GM12878 (cell line): ENCODE results near the gene PRM2. TPM values are rescaled to one million over a fixed set of nuclear protein-coding genes. Genes with fewer than 3 reads are reported as not detected.
A peak's percentile ranks its signal among the peaks of the same experiment; 100 is the strongest.

Source experiments
- ATF7 ChIP-seq: fragments of 450-650 bp; IDR thresholded peaks from 2 replicates; pipeline ENCODE4 v1.6.1; 2016; ENCODE audit warnings: low read depth, mild to moderate bottlenecking
- BMI1 ChIP-seq: fragments of 450-650 bp; IDR thresholded peaks from 2 replicates; pipeline ENCODE4 v1.6.1; 2016; ENCODE audit warnings: mild to moderate bottlenecking, moderate library complexity, borderline replicate concordance
- BRCA1 ChIP-seq: IDR thresholded peaks from 2 replicates; pipeline ENCODE4 v1.6.1; 2011; ENCODE audit warnings: low read depth, low read length, improper control_type of control experiment
- CHD1 ChIP-seq: IDR thresholded peaks from 2 replicates; pipeline ENCODE4 v1.6.1; 2012; ENCODE audit warnings: low read depth, low read length, improper control_type of control experiment
- DPF2 ChIP-seq: fragments of 450-650 bp; IDR thresholded peaks from 2 replicates; pipeline ENCODE4 v1.6.1; 2017; ENCODE audit warnings: mild to moderate bottlenecking
- FOXK2 ChIP-seq: fragments of 450-650 bp; IDR thresholded peaks from 2 replicates; pipeline ENCODE4 v1.6.1; 2017; ENCODE audit warnings: mild to moderate bottlenecking, moderate library complexity
- HCFC1 ChIP-seq: fragments of 150-350 bp; IDR thresholded peaks from 2 replicates; pipeline ENCODE4 v1.6.1; 2014; ENCODE audit warnings: low read length
- HDAC6 ChIP-seq: fragments of 200-600 bp; sonication (generic); IDR thresholded peaks from one replicate; pipeline ENCODE4 v1.8.0; 2017; ENCODE audit warnings: antibody characterized with exemption; ENCODE audit not compliant: unreplicated experiment
- IKZF2 ChIP-seq, 2 experiments: fragments of 450-650 bp; IDR thresholded peaks; 2 replicates each; pipeline ENCODE4 v1.6.1; 2017; ENCODE audit warnings: mild to moderate bottlenecking in 2 of 2, moderate library complexity in 2 of 2
- KAT2A ChIP-seq: conservative IDR thresholded peaks from 2 replicates; pipeline ENCODE4 v1.6.1; 2011; ENCODE audit warnings: low read depth, low read length; ENCODE audit not compliant: control insufficient read depth
- MTA2 ChIP-seq: fragments of 450-650 bp; IDR thresholded peaks from 2 replicates; pipeline ENCODE4 v1.6.1; 2016; ENCODE audit warnings: low read depth, mild to moderate bottlenecking, moderate library complexity
- NR2F1 ChIP-seq: fragments of 450-650 bp; conservative IDR thresholded peaks from 2 replicates; pipeline ENCODE4 v1.6.1; 2017; ENCODE audit warnings: mild to moderate bottlenecking
- PAX8 ChIP-seq: fragments of 450-650 bp; IDR thresholded peaks from 2 replicates; pipeline ENCODE4 v1.6.1; 2017; ENCODE audit warnings: mild to moderate bottlenecking, moderate library complexity
- POLR2AphosphoS5 ChIP-seq: IDR thresholded peaks from 2 replicates; pipeline ENCODE4 v1.6.1; 2011; ENCODE audit warnings: mild to moderate bottlenecking, low read length, inconsistent platforms
- RCOR1 ChIP-seq: conservative IDR thresholded peaks from 2 replicates; pipeline ENCODE4 v1.6.1; 2012; ENCODE audit warnings: low read depth, low read length, improper control_type of control experiment
- SIN3A ChIP-seq: IDR thresholded peaks from 2 replicates; pipeline ENCODE4 v1.6.1; 2012; ENCODE audit warnings: low read depth, low read length, improper control_type of control experiment
- TBL1XR1 ChIP-seq: IDR thresholded peaks from 2 replicates; pipeline ENCODE4 v1.6.1; 2012; ENCODE audit warnings: low read depth, low read length, improper control_type of control experiment
- TCF3 ChIP-seq: IDR thresholded peaks from 2 replicates; pipeline ENCODE4 v1.6.1; 2012; ENCODE audit warnings: low read depth, mild to moderate bottlenecking, low read length, borderline replicate concordance; ENCODE audit not compliant: insufficient read depth
- TCF7 ChIP-seq: IDR thresholded peaks from 2 replicates; pipeline ENCODE4 v1.6.1; 2014; ENCODE audit warnings: antibody characterized with exemption, borderline replicate concordance
- ZNF274 ChIP-seq: IDR thresholded peaks from one replicate; pipeline ENCODE4 v1.8.0; 2011; ENCODE audit not compliant: insufficient read length, insufficient read depth
- ZSCAN29 ChIP-seq: fragments of 450-650 bp; IDR thresholded peaks from 2 replicates; pipeline ENCODE4 v1.6.1; 2017; ENCODE audit warnings: mild to moderate bottlenecking, moderate library complexity
- polyA plus RNA-seq, 11 experiments: library from polyadenylated mRNA; depleted of rRNA in 4 of 11; unstranded in 6 of 11; stranded (reverse) in 5 of 11; fragments of >200 nt; fragmentation: Nextera tagmentation in 4 of 11; fragmentation: Illumina TruSeq in 1 of 11; extraction: Ambion mirVana in 4 of 11; extraction: Trizol in 1 of 11; gene quantifications; 1 replicate in 1 of 11; 2 replicates in 10 of 11; pipeline versions ENCODE4 v1.2.1 to v1.2.3, GENCODE V29; 2011 to 2016; ENCODE audit warnings: inconsistent platforms in 2 of 11, missing spikeins in 2 of 11, low read depth in 1 of 11
- total RNA-seq, 4 experiments: library from RNA; depleted of rRNA in 3 of 4; stranded (reverse); fragments of >200 nt in 3 of 4; fragmentation: Illumina TruSeq in 1 of 4; extraction: Trizol in 1 of 4; gene quantifications; 2 replicates each; pipeline versions ENCODE4 v1.2.1 to v1.2.3, GENCODE V29; 2013 to 2021
- TF ChIP-seq, protein P1 (sequence below): fragments of 450-650 bp; IDR thresholded peaks from 2 replicates; pipeline ENCODE4 v1.6.1; 2017; ENCODE audit warnings: borderline replicate concordance
- TF ChIP-seq, protein P2 (sequence below): IDR thresholded peaks from 2 replicates; pipeline ENCODE4 v1.6.1; 2012; ENCODE audit warnings: low read length, inconsistent platforms
- TF ChIP-seq, protein P3 (sequence below): fragments of 450-650 bp; IDR thresholded peaks from 2 replicates; pipeline ENCODE4 v1.6.1; 2018; ENCODE audit warnings: mild to moderate bottlenecking, low read depth, moderate library complexity; ENCODE audit not compliant: partially characterized antibody
- TF ChIP-seq, protein P4 (sequence below), 3 experiments: IDR thresholded peaks in 2 of 3; conservative IDR thresholded peaks in 1 of 3; 2 replicates each; pipeline ENCODE4 v1.5.1; 2011; ENCODE audit warnings: low read depth in 3 of 3, low read length in 3 of 3, mild to moderate bottlenecking in 3 of 3, control low read depth in 2 of 3, moderate library complexity in 2 of 3, inconsistent platforms in 1 of 3, mixed read lengths in 1 of 3; ENCODE audit not compliant: control insufficient read depth in 2 of 3, insufficient read depth in 1 of 3; ENCODE audit errors: extremely low read depth in 1 of 3

PRM2 gene
- total and polyA plus RNA-seq, 10 of the 15 experiments (the other 5 are each of a cell fraction or from before 2014, with no cell fraction given) = not detected

DNA sequence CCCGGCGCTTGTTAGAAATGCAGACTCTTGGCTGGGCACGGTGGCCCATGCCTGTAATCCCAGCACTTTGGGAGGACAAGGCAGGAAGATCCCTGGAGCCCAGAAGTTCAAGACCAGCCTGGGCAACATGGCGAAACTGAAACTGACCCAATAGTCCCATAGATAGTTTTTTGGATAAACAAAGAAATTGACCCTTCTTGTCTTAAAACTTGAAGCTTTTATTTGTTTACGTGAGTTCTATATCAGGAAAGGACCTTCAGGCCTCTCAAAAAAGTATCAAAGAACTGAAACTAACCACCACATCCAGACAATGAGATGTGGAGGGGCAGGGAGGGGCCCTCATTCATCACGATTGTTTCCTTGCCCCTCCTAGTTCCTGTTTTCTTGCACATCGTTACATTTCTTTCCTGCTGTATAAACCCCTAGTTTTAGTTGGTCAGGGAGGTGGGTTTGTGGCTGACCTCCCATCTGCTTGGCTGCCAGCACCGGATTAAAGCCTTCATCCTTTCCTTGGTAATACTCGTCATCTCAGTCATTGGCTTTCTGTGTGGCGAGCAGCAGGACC, 34.8 kb upstream of the PRM2 start (continued):
- TF ChIP-seq ZSCAN29 (no peak), NR2F1 (peak; percentile 74), TCF3 (0 out of 2 replicates have a peak, but pooled peaks have one; percentile 56), TCF7 (peak; percentile 62; the same call in 1 of the 2 replicates), ZNF274 (no peak), FOXK2 (peak; percentile 65; the same call in 1 of the 2 replicates), HDAC6 (no peak), TBL1XR1 (peak; percentile 84), KAT2A (no peak), DPF2 (peak; percentile 82; the same call in 1 of the 2 replicates), RCOR1 (no peak), HCFC1 (no peak), BMI1 (no peak), SIN3A (no peak), PAX8 (no peak), MTA2 (peak; percentile 65; the same call in 1 of the 2 replicates), POLR2AphosphoS5 (no peak), CHD1 (no peak), IKZF2 (IDR thresholded peaks at IDR 0.05) (peak; percentile 89 to 90), BRCA1 (no peak), ATF7 (peak; percentile 64)
- TF ChIP-seq, protein P1, sequence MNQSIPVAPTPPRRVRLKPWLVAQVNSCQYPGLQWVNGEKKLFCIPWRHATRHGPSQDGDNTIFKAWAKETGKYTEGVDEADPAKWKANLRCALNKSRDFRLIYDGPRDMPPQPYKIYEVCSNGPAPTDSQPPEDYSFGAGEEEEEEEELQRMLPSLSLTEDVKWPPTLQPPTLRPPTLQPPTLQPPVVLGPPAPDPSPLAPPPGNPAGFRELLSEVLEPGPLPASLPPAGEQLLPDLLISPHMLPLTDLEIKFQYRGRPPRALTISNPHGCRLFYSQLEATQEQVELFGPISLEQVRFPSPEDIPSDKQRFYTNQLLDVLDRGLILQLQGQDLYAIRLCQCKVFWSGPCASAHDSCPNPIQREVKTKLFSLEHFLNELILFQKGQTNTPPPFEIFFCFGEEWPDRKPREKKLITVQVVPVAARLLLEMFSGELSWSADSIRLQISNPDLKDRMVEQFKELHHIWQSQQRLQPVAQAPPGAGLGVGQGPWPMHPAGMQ = peak; percentile 59; the same call in 1 of the 2 replicates
- TF ChIP-seq, protein P2, sequence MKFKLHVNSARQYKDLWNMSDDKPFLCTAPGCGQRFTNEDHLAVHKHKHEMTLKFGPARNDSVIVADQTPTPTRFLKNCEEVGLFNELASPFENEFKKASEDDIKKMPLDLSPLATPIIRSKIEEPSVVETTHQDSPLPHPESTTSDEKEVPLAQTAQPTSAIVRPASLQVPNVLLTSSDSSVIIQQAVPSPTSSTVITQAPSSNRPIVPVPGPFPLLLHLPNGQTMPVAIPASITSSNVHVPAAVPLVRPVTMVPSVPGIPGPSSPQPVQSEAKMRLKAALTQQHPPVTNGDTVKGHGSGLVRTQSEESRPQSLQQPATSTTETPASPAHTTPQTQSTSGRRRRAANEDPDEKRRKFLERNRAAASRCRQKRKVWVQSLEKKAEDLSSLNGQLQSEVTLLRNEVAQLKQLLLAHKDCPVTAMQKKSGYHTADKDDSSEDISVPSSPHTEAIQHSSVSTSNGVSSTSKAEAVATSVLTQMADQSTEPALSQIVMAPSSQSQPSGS = peak; percentile 61; the same call in 1 of the 2 replicates
- TF ChIP-seq, protein P3, sequence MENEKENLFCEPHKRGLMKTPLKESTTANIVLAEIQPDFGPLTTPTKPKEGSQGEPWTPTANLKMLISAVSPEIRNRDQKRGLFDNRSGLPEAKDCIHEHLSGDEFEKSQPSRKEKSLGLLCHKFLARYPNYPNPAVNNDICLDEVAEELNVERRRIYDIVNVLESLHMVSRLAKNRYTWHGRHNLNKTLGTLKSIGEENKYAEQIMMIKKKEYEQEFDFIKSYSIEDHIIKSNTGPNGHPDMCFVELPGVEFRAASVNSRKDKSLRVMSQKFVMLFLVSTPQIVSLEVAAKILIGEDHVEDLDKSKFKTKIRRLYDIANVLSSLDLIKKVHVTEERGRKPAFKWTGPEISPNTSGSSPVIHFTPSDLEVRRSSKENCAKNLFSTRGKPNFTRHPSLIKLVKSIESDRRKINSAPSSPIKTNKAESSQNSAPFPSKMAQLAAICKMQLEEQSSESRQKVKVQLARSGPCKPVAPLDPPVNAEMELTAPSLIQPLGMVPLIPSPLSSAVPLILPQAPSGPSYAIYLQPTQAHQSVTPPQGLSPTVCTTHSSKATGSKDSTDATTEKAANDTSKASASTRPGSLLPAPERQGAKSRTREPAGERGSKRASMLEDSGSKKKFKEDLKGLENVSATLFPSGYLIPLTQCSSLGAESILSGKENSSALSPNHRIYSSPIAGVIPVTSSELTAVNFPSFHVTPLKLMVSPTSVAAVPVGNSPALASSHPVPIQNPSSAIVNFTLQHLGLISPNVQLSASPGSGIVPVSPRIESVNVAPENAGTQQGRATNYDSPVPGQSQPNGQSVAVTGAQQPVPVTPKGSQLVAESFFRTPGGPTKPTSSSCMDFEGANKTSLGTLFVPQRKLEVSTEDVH = no peak
- TF ChIP-seq, protein P4, sequence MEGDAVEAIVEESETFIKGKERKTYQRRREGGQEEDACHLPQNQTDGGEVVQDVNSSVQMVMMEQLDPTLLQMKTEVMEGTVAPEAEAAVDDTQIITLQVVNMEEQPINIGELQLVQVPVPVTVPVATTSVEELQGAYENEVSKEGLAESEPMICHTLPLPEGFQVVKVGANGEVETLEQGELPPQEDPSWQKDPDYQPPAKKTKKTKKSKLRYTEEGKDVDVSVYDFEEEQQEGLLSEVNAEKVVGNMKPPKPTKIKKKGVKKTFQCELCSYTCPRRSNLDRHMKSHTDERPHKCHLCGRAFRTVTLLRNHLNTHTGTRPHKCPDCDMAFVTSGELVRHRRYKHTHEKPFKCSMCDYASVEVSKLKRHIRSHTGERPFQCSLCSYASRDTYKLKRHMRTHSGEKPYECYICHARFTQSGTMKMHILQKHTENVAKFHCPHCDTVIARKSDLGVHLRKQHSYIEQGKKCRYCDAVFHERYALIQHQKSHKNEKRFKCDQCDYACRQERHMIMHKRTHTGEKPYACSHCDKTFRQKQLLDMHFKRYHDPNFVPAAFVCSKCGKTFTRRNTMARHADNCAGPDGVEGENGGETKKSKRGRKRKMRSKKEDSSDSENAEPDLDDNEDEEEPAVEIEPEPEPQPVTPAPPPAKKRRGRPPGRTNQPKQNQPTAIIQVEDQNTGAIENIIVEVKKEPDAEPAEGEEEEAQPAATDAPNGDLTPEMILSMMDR (IDR thresholded peaks at IDR 0.05 in 2 of 3, conservative IDR thresholded peaks at IDR 0.05 in 1 of 3; ENCODE audit: control insufficient read depth in 2 of 3, extremely low read depth in 1 of 3, insufficient read depth in 1 of 3, low read depth in 3 of 3, low read length in 3 of 3) = no peak
